Mucosa of rectum (tissue), 2 donors: ENCODE results near the gene ITSN1.
"Not testable (repeated sequence)": the region's sequence is repeated elsewhere in the genome, so short reads cannot be mapped to it uniquely, and the experiment has no call there.

Experiments used
- H3K27ac ChIP-seq, 2 donors: one replicate each; pipeline ENCODE4 v1.7.0; 2013; ENCODE audit warnings: inconsistent platforms in 2 of 2, low read depth in 2 of 2, low read length in 2 of 2
- H3K27me3 ChIP-seq, 2 donors: one replicate each; pipeline ENCODE4 v1.7.0; 2013; ENCODE audit warnings: low read length in 2 of 2; ENCODE audit not compliant: control insufficient read depth in 2 of 2, insufficient read depth in 2 of 2
- H3K36me3 ChIP-seq, 2 donors: one replicate each; pipeline ENCODE4 v1.7.0; 2013; ENCODE audit warnings: low read length in 2 of 2; ENCODE audit not compliant: control insufficient read depth in 2 of 2, insufficient read depth in 2 of 2
- H3K4me1 ChIP-seq, 2 donors: one replicate each; pipeline ENCODE4 v1.7.0; 2013; ENCODE audit warnings: low read length in 2 of 2, mild to moderate bottlenecking in 1 of 2; ENCODE audit not compliant: control insufficient read depth in 2 of 2, insufficient read depth in 2 of 2
- H3K4me3 ChIP-seq, 2 donors: one replicate each; pipeline ENCODE4 v1.7.0; 2013; ENCODE audit warnings: low read length in 2 of 2
- H3K9ac ChIP-seq, 2 donors: one replicate each; pipeline ENCODE4 v1.7.0; 2013; ENCODE audit warnings: low read length in 2 of 2, low read depth in 1 of 2, mild to moderate bottlenecking in 1 of 2
- H3K9me3 ChIP-seq, 2 donors: one replicate each; pipeline ENCODE4 v1.7.0; 2013; ENCODE audit warnings: low read length in 2 of 2; ENCODE audit not compliant: control insufficient read depth in 2 of 2
- donor health status: healthy.
- donor health status: Normal muscosa, but diverticular disease.

Gene ITSN1

GRCh38 chr21:33712022-33712803, 69.9 kb downstream of the ITSN1 start:
- Histone ChIP-seq H3K4me1 (no peaks in the 10 kb centered on the region), H3K36me3 (no peaks in the 10 kb centered on the region), H3K4me3 (no peak overlapping the region), H3K27ac (no peak overlapping the region), H3K9me3 (peaks cover 0 to 4% of the 10 kb centered on the region in 2 donors), H3K27me3 (no peaks in the 10 kb centered on the region), H3K9ac (no peak overlapping the region)

- no peak overlapping the region for H3K27ac ChIP-seq
Observed at GRCh38 chr21:33721081-33721480, 78.8 kb downstream of the ITSN1 start.

GRCh38 chr21:33729139-33729538, 86.8 kb downstream of the ITSN1 start:
- not testable (repeated sequence) for H3K27me3 ChIP-seq, H3K9me3 ChIP-seq, H3K4me1 ChIP-seq, H3K27ac ChIP-seq, H3K9ac ChIP-seq, H3K4me3 ChIP-seq, H3K36me3 ChIP-seq

More at GRCh38 chr21:33721081-33721480, 78.8 kb downstream of the ITSN1 start:
- Histone ChIP-seq H3K4me3 (no peak overlapping the region), H3K9me3 (no peaks in the 10 kb centered on the region), H3K36me3 (peaks cover 0 to 4% of the 10 kb centered on the region in 2 donors), H3K4me1 (no peaks in the 10 kb centered on the region), H3K27me3 (no peaks in the 10 kb centered on the region), H3K9ac (no peak overlapping the region)

GRCh38 chr21:33729641-33730040, 87.3 kb downstream of the ITSN1 start:
- no peak overlapping the region for H3K9ac ChIP-seq
- no peak overlapping the region for H3K27ac ChIP-seq
- H3K4me1 ChIP-seq = no peaks in the 10 kb centered on the region
- H3K36me3 ChIP-seq = no peaks in the 10 kb centered on the region
- no peaks in the 10 kb centered on the region for H3K9me3 ChIP-seq
- no peak overlapping the region for H3K4me3 ChIP-seq
- H3K27me3 ChIP-seq = no peaks in the 10 kb centered on the region

- Histone ChIP-seq H3K9ac (no peak overlapping the region), H3K36me3 (no peaks in the 10 kb centered on the region), H3K9me3 (no peaks in the 10 kb centered on the region), H3K27me3 (no peaks in the 10 kb centered on the region), H3K4me3 (no peak overlapping the region), H3K4me1 (no peaks in the 10 kb centered on the region), H3K27ac (no peak overlapping the region)
Observed at GRCh38 chr21:33731447-33731846, 89.1 kb downstream of the ITSN1 start.

GRCh38 chr21:33732038-33732437, 89.7 kb downstream of the ITSN1 start:
- Histone ChIP-seq H3K9me3 (no peaks in the 10 kb centered on the region), H3K4me1 (no peaks in the 10 kb centered on the region), H3K27me3 (no peaks in the 10 kb centered on the region), H3K27ac (no peak overlapping the region), H3K9ac (no peak overlapping the region), H3K4me3 (no peak overlapping the region), H3K36me3 (peaks cover 0 to 2% of the 10 kb centered on the region in 2 donors)

GRCh38 chr21:33733601-33734000, 91.3 kb downstream of the ITSN1 start:
- no peaks in the 10 kb centered on the region for H3K9me3 ChIP-seq
- no peak overlapping the region for H3K27ac ChIP-seq

GRCh38 chr21:33734291-33734690, 92.0 kb downstream of the ITSN1 start:
- Histone ChIP-seq H3K4me1 (no peaks in the 10 kb centered on the region), H3K27ac (no peak overlapping the region), H3K4me3 (no peak overlapping the region), H3K9me3 (no peaks in the 10 kb centered on the region), H3K36me3 (peaks cover 0 to 2% of the 10 kb centered on the region in 2 donors), H3K9ac (no peak overlapping the region), H3K27me3 (no peaks in the 10 kb centered on the region)

More at GRCh38 chr21:33733601-33734000, 91.3 kb downstream of the ITSN1 start:
- Histone ChIP-seq H3K4me1 (no peaks in the 10 kb centered on the region), H3K9ac (no peak overlapping the region), H3K36me3 (peaks cover 0 to 2% of the 10 kb centered on the region in 2 donors), H3K27me3 (no peaks in the 10 kb centered on the region), H3K4me3 (no peak overlapping the region)

GRCh38 chr21:33734818-33735217, 92.5 kb downstream of the ITSN1 start:
- no peaks in the 10 kb centered on the region for H3K27me3 ChIP-seq
- no peak overlapping the region for H3K9ac ChIP-seq
- H3K27ac ChIP-seq = no peak overlapping the region
- H3K36me3 ChIP-seq = peaks cover 0 to 2% of the 10 kb centered on the region in 2 donors
- H3K9me3 ChIP-seq = no peaks in the 10 kb centered on the region
- no peak overlapping the region for H3K4me3 ChIP-seq
- H3K4me1 ChIP-seq = no peaks in the 10 kb centered on the region

GRCh38 chr21:33736569-33736968, 94.3 kb downstream of the ITSN1 start:
- no peak overlapping the region for H3K4me3 ChIP-seq
- peaks cover 0 to 2% of the 10 kb centered on the region in 2 donors for H3K36me3 ChIP-seq
- no peaks in the 10 kb centered on the region for H3K4me1 ChIP-seq
- no peak overlapping the region for H3K27ac ChIP-seq
- H3K9me3 ChIP-seq = no peaks in the 10 kb centered on the region
- no peak overlapping the region for H3K9ac ChIP-seq
- H3K27me3 ChIP-seq = no peaks in the 10 kb centered on the region
